Measurements from ENCODE around the gene ST8SIA4. TPM values are rescaled to one million over a fixed set of nuclear protein-coding genes. Genes with fewer than 3 reads are reported as not detected.

ST8SIA4 gene
- total RNA-seq, 2 donors from 2014 or later: 25.2 to 47.0 TPM

DNA sequence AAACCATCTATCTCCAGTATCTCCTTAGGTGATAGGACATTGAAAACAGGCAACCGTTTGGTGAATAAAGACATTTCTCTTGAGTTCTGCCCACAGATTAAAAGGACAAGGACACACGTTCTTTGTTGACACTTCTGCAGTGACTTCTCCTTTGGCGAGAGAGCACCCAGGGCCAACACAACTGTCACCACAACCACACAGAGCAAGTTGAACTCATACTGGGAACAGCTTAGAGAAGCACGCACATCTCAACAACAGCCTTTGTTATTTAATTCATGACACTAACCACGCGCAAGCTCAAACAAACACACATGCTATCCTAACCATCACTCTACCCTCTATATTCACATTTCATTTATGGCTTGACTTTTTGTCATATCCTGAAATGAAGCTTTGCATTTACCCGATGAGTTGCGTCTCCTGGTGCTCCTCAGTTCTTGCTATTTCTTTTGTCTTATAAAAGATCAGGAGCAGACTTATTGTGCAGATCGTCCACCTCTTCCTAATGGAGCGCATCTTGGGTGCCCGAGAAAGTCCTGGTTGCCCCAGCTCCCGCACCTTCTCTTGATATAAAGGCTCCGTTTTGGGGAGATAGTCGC, 543 bp downstream of the ST8SIA4 start:
- H3K36me3 Mint-ChIP-seq (ENCODE audit: low read depth): peaks cover 10% of the 10 kb centered on the region
- peak overlapping the region; percentile 52 for H3K9ac ChIP-seq (ENCODE audit: extremely low read depth, low read length, poor library complexity, severe bottlenecking)
- no peaks in the 10 kb centered on the region for H3K9me3 ChIP-seq (ENCODE audit: control insufficient read depth, low read length)
- H3K27me3 ChIP-seq (ENCODE audit: control insufficient read depth, insufficient read depth, low read length, poor library complexity, severe bottlenecking): no peaks in the 10 kb centered on the region
- H3K27me3 Mint-ChIP-seq (ENCODE audit: insufficient read depth): peaks cover 64% of the 10 kb centered on the region
- H3K27ac Mint-ChIP-seq: peak overlapping the region; percentile 83
- H3K27ac ChIP-seq (ENCODE audit: low read depth, low read length): no peak overlapping the region
- TF ChIP-seq, protein P1, sequence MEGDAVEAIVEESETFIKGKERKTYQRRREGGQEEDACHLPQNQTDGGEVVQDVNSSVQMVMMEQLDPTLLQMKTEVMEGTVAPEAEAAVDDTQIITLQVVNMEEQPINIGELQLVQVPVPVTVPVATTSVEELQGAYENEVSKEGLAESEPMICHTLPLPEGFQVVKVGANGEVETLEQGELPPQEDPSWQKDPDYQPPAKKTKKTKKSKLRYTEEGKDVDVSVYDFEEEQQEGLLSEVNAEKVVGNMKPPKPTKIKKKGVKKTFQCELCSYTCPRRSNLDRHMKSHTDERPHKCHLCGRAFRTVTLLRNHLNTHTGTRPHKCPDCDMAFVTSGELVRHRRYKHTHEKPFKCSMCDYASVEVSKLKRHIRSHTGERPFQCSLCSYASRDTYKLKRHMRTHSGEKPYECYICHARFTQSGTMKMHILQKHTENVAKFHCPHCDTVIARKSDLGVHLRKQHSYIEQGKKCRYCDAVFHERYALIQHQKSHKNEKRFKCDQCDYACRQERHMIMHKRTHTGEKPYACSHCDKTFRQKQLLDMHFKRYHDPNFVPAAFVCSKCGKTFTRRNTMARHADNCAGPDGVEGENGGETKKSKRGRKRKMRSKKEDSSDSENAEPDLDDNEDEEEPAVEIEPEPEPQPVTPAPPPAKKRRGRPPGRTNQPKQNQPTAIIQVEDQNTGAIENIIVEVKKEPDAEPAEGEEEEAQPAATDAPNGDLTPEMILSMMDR (conservative IDR thresholded peaks at IDR 0.05): no peak
- peak overlapping the region; percentile 76 for H3K4me3 Mint-ChIP-seq
- peak overlapping the region; percentile 91 for H3K4me3 ChIP-seq (ENCODE audit: low read length)
- H3K36me3 ChIP-seq (ENCODE audit: control insufficient read depth, insufficient read depth, low read length): peaks cover 21% of the 10 kb centered on the region
- H3K9me3 Mint-ChIP-seq: no peaks in the 10 kb centered on the region
- peaks cover 32% of the 10 kb centered on the region for H3K4me1 Mint-ChIP-seq
- no peaks in the 10 kb centered on the region for H3K4me1 ChIP-seq (ENCODE audit: control insufficient read depth, insufficient read depth, low read length)
- 7 to 31% methylated on average over 11 to 14 of the region's 14 CpGs for WGBS, 2 experiments (ENCODE audit: insufficient coverage in 1 of 2, insufficient read length in 1 of 2)
- peak; percentile 73 for DNase-seq

DNA sequence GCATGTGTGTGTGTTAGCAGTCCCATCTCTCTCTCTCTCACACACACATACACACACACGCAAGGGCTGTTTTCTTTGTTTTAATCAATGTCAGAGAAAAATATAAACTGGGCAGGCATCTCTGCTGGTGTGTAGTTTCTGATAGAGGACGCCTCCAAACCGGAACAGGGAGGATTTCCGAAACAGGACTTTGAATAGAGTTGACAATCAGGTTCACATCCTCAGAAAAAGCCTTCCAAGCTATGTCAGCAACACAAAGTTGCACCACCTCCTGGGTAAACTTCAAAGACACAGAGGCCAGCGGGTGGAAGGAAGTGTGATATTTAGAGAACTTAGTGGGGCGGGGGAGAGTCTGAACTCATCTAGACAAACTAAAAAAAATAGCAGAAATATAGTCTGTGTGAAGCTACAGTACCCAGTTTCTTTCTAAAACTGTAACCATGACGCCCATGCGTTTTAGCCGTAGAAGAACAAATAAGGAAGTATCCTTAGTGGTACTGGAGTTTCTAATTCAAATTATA, 1.2 kb downstream of the ST8SIA4 start:
- Mint-ChIP-seq H3K36me3 (ENCODE audit: low read depth) (peaks cover 11% of the 10 kb centered on the region), H3K4me3 (peak overlapping the region; percentile 76), H3K9me3 (no peaks in the 10 kb centered on the region), H3K4me1 (peaks cover 32% of the 10 kb centered on the region), H3K27ac (peak overlapping the region; percentile 85), H3K27me3 (ENCODE audit: insufficient read depth) (peaks cover 61% of the 10 kb centered on the region)
- TF ChIP-seq, protein P1 (conservative IDR thresholded peaks at IDR 0.05): no peak
- no peaks in the 10 kb centered on the region for H3K27me3 ChIP-seq (ENCODE audit: control insufficient read depth, insufficient read depth, low read length, poor library complexity, severe bottlenecking)
- no peaks in the 10 kb centered on the region for H3K4me1 ChIP-seq (ENCODE audit: control insufficient read depth, insufficient read depth, low read length)
- H3K27ac ChIP-seq (ENCODE audit: low read depth, low read length): no peak overlapping the region
- WGBS, 2 experiments (ENCODE audit: insufficient coverage in 1 of 2, insufficient read length in 1 of 2): 40% methylated on average over 9 of the region's 9 CpGs; no CpG with 5 or more reads in 1 of the 2 experiments
- H3K9ac ChIP-seq (ENCODE audit: extremely low read depth, low read length, poor library complexity, severe bottlenecking): peak overlapping the region; percentile 52
- no peaks in the 10 kb centered on the region for H3K9me3 ChIP-seq (ENCODE audit: control insufficient read depth, low read length)
- peak; percentile 68 for DNase-seq
- H3K36me3 ChIP-seq (ENCODE audit: control insufficient read depth, insufficient read depth, low read length): peaks cover 27% of the 10 kb centered on the region
- peak overlapping the region; percentile 91 for H3K4me3 ChIP-seq (ENCODE audit: low read length)

DNA sequence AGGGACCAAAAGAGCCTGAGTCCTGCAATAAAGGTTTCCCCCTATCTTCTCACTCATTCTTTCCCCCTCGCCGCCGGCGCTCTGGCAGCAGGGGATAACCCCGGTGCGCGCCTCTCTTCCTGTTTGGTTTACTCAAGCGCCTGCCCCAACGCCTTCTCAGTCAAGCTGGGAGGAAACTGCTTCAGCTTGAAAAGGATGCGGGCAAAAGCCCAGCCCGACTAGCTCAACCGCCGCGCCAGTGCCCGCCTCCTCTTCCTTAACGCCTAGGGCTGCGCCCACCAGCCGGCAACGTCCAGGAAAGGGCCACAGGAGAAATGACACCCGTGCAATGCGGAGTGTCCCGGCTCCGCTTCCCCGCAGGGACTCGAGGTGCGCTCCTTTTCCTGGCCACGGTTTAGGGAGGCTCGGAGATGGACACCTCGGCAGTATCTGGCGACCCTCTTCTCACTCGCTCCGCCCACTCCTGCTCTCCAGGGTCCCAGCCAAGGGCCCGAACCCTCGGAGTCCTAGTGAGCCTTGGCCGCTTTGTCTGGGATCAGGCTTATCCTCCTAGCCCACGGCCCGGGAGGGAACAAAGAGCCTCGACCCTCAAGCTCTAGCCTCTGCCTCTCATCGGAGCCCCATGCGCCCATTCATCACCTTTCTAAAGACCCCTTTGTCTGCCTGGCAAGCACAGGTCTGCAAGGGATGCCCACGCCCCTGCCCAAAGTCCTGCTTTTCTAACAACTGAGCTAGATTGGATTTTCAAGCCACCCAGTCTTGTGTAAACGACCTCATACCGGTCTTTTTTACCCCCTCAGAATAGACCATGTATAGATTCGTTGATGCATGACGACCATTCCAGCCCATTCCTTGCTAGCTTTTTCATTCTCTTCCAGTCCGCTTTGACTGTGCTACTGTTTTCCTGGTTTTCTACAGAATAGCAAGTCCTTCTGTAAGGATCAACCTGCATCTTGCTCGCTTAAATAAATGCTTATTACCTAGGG, 2.0 kb downstream of the ST8SIA4 start:
- H3K9ac ChIP-seq (ENCODE audit: extremely low read depth, low read length, poor library complexity, severe bottlenecking): peak overlapping the region; percentile 52
- H3K4me3 Mint-ChIP-seq: peak overlapping the region; percentile 76
- peaks cover 2% of the 10 kb centered on the region for H3K9me3 Mint-ChIP-seq
- TF ChIP-seq, protein P1 (conservative IDR thresholded peaks at IDR 0.05): no peak
- H3K4me3 ChIP-seq (ENCODE audit: low read length): peak overlapping the region; percentile 91
- H3K36me3 Mint-ChIP-seq (ENCODE audit: low read depth): peaks cover 17% of the 10 kb centered on the region
- peak; percentile 91 for DNase-seq
- H3K4me1 Mint-ChIP-seq: peaks cover 32% of the 10 kb centered on the region
- H3K27me3 ChIP-seq (ENCODE audit: control insufficient read depth, insufficient read depth, low read length, poor library complexity, severe bottlenecking): no peaks in the 10 kb centered on the region
- WGBS, 2 experiments (ENCODE audit: insufficient coverage in 1 of 2, insufficient read length in 1 of 2): 8 to 31% methylated on average over 15 to 47 of the region's 47 CpGs
- H3K36me3 ChIP-seq (ENCODE audit: control insufficient read depth, insufficient read depth, low read length): peaks cover 35% of the 10 kb centered on the region
- H3K27ac ChIP-seq (ENCODE audit: low read depth, low read length): peak overlapping the region; percentile 81
- H3K27me3 Mint-ChIP-seq (ENCODE audit: insufficient read depth): peaks cover 54% of the 10 kb centered on the region
- peak overlapping the region; percentile 85 for H3K27ac Mint-ChIP-seq
- no peaks in the 10 kb centered on the region for H3K9me3 ChIP-seq (ENCODE audit: control insufficient read depth, low read length)
- H3K4me1 ChIP-seq (ENCODE audit: control insufficient read depth, insufficient read depth, low read length): no peaks in the 10 kb centered on the region
